ENCODE results near the gene SLAMF9.
"Not testable (repeated sequence)": the region's sequence is repeated elsewhere in the genome, so short reads cannot be mapped to it uniquely, and the experiment has no call there.

Gene SLAMF9

DNA sequence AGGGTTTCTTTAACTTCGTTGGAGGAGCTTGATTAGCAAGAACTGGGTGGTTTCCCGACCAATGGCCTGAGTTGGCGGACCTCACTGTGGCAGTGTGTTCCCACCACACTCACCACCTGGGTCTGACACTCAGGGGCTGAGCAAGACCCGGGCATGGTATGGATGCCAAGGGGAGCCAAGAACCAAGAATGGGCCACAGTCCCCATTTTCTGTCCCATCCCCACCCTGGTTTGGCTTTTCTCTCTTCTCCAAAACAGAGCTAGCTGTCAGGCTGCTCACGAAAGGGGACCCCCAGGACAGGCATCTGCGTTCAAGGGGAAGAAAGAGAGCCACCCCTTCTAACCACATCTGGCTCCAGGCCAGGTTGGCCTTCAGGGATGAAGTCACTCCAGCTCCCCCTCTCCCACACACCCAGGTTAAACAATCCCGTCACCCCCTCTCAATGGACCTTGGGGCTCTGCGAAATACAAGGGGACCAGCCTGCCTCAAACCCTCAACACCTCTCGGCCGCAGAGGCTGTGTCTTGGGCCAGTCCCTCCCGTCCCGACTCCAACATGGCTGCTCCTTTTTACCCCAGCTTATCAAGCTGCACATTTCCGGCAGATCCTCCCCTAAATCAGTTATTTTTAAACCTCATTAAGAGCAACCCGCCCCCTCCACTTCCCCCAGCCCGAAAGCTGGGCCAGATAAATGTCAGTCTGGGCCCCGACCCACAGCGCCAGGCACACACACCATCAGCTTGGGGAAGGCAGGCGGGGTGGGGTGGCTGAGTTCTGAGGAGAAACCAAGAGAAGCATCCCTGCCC, 32.1 kb downstream of the SLAMF9 start:
- no peak for DNase-seq (ENCODE audit: low read depth in 3 of 3)

GRCh38 chr1:159921251-159921650, 32.8 kb downstream of the SLAMF9 start:
- no peak for DNase-seq (ENCODE audit: low read depth in 3 of 3)

- no peak for DNase-seq (ENCODE audit: low read depth in 3 of 3)
Measured at GRCh38 chr1:159920651-159921050, 33.4 kb downstream of the SLAMF9 start.

DNA sequence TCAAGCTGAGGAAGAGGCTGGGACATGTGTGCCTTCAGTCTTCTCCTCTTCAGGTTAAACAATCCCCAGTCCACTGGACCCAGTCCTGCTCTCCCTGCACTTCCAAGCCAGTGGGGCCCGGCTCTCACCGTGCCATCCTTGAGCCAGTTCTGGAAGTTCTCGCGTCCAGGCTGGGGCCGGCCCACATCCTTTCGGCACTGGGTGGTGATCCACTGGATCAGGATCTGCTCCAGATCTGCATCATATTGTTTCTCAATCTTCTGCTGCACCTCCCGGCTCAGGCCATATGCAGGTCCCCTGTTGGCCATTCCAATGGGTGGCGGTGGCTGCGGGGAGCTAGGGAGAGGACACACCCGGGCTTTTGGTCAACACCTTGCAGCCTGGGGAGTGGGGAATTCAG, 33.8 kb downstream of the SLAMF9 start:
- DNase-seq (ENCODE audit: low read depth in 3 of 3) = no peak

DNA sequence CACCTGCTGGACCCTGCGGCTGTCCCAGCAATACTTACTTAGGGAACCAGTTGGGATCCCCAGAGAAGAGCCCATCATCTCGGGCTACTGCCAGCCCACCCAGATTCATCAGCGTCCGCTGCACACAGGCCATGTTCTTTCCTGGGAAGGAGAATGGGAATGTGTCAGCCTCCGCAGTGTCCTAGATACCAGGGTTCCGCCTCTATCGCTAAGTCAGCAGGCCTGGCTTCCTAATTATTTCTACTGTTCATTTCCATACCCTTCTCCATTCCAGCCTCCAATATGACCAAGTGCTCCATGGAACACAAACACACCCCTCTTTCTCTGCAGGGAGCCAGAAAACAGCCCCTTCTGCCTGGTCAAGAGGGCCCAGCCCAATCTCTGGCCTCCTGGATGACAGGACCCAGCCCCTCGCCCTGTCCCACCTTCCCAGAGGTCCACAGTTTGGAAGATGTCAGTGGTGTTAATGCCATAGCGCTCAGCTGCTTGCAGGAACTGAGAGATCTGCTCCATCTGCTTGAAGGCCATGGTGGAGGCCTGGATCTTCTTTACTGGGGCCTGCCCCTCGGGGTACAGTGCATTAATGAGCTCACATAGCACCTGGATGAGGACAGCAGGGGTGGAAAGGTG, 34.7 kb downstream of the SLAMF9 start:
- DNase-seq (ENCODE audit: low read depth in 3 of 3) = no peak

GRCh38 chr1:159918352-159919200, 35.5 kb downstream of the SLAMF9 start:
- DNase-seq (ENCODE audit: low read depth in 3 of 3) = no peak

DNA sequence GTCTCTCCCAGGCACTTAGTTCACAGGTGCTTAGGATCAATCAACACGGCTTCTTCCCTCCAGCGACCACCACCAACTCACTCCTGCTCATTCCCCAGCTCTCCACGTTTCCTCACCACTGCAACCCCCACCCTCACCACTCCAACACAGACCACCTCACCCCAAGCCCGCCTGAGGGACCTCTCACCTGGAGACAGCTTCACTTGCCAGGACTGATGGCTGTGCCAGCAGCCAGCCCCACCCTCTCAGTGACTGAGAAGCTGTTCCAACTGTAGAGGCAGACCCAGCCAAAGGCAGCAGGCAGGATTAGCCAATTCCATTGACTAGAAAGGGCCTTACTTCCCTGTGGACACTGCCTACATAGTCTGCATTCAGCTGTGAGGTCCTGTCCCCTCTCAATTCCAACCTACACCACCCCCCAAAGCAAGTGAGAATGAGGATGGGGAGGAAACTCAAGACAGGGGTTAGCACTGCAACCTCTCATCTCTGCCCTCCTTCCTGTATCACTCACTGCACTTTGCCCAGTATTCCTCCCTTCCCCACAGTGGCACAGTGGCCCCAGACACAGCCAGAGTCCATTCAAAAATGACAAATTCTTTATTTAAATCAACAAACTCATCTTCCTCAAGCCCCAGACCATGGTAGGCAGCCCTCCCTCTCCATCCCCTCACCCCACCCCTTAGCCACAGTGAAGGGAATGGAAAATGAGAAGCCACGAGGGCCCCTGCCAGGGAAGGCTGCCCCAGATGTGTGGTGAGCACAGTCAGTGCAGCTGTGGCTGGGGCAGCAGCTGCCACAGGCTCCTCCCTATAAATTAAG, 36.3 kb downstream of the SLAMF9 start:
- DNase-seq (ENCODE audit: low read depth in 3 of 3) = no peak

DNA sequence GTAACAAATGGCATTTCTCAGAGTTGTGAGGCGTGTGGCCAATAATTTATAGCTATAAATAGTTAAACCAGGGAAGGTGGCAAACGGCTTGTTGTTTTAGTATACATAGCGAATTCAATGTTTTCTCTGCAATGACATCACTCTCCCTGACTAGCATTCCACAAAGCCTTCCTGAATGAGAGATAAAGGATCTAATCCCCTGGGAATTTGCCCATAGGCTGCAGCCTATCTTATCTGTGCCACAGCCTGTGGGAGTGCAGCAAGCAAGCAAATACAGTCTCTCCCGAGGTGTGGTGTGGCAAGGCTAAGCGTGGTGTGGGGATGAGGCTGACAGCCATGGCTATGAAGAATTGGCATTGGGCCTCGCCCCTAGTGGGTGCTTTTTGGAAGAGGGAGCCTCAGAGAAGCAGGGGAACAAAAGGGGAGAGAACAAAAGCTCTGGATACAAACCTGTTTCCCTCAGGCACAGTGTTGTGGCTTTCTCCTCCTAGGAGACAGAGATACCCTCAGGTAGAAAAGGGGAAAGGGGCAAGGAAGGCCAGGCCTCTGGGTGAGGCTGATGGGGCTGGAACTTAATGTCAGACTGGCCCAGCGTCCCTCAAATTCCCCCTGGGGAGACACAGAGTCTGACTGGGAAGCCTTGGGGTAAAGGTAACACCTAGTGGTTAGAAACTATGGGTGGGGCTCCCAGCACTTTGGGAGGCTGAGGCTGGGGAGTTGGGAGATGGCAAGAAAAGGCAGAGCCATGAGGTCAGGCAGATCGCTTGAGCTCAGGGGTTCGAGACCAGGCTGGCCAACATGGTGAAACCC, 37.6 kb downstream of the SLAMF9 start:
- no peak for DNase-seq (ENCODE audit: low read depth in 3 of 3)

- DNase-seq (ENCODE audit: low read depth in 3 of 3) = no peak
Measured at GRCh38 chr1:159915571-159916241, 38.3 kb downstream of the SLAMF9 start.

DNA sequence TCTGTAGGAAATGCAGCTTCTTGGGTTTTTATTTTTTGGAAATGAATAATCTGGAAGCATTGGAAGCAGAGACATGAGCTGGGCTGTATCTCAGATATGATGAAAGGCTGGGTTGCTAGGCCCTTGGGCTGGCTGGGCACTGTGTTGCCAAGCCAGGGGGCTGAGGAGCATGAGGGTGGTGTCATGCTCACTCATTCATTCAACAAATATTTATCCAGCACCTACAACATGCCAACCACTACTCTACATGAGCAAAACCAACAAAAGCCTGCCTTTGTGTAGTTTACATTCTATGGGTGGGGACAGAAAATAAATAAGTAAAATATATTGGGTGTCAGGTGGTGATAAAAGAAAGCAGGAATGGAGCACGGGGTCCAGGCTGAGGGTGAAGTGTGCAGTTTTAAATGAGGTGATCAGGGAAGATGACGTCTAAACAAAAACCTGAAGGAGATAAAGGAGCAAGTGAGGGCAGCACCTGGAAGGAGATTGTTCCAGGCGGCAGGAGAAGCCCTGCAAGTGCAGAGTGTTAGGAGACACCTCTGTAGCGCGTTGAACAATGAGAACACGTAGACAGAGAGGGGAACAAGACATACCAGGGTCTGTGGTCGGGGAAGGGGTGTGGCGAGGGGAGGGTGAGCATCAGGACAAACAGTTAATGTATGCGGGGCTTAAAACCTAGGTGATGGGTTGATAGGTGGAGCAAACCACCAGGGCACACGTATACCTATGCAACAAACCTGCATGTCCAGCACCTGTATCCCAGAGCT, 39.6 kb downstream of the SLAMF9 start:
- DNase-seq (ENCODE audit: low read depth in 3 of 3) = no peak

- DNase-seq (ENCODE audit: low read depth in 3 of 3) = no peak
Measured at GRCh38 chr1:159913451-159914192, 40.4 kb downstream of the SLAMF9 start.

- no peak for DNase-seq (ENCODE audit: low read depth in 3 of 3)
Measured at GRCh38 chr1:159911326-159912070, 42.5 kb downstream of the SLAMF9 start.

- DNase-seq (ENCODE audit: low read depth in 3 of 3) = no peak
Measured at GRCh38 chr1:159908031-159908940, 45.8 kb downstream of the SLAMF9 start.

- DNase-seq (ENCODE audit: low read depth in 3 of 3) = no peak
Measured at GRCh38 chr1:159906960-159907359, 47.1 kb downstream of the SLAMF9 start.

DNA sequence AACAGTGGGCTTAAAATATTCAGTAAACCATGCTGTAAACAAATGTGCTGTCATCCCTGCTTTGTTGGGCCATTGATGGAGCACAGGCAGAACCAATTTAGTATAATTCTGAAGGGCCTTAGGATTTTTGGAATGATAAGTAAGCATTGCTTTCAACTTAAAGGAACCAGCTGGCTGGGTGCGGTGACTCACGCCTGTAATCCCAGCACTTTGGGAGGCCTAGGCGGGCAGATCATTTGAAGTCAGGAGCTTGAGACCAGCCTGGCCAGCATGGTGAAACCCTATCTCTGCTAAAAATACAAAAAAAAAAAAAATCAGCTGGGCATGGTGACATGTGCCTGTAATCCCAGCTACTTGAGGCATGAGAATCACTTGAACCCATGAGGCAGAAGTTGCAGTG, 50.0 kb downstream of the SLAMF9 start:
- DNase-seq (ENCODE audit: low read depth in 3 of 3) = not testable (repeated sequence)

DNA sequence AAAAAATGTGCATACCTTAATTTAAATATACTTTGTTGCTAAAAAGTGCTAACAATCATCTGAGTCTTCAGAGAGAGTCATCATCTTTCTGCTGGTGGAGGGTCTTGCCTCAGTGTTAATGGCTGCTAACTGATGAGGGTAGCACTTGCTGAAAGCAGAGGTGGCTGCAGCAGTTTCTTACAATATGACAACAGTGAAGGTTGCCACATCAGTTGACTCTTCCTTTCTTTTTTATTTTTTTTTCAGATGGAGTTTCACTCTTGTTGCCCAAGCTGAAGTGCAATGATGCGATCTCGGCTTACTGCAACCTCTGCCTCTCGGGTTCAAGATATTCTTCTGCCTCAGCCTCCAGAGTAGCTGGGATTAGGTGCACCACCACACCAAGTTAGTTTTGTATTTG, 51.5 kb downstream of the SLAMF9 start:
- DNase-seq (ENCODE audit: low read depth in 3 of 3) = no peak

Measured in stimulated activated CD4-positive, alpha-beta T cell treated with anti-CD3 and anti-CD28 coated beads, TNF-alpha, amount 100 ng/mL, for 4 hours (primary cell).